AG09319 (cell line): ENCODE measurements around the gene PVALB.

ENCODE experiments used
- DNase-seq: peaks from one replicate; pipeline ENCODE4 v3.0.0-alpha.2; 2010; ENCODE audit warnings: low read depth; ENCODE audit errors: extremely low read depth
- CTCF ChIP-seq: IDR thresholded peaks from 2 replicates; pipeline ENCODE4 v1.5.1; 2011; ENCODE audit warnings: low read depth, mild to moderate bottlenecking, inconsistent platforms, low read length, moderate library complexity

Gene PVALB

GRCh38 chr22:36840106-36840505 lies 23.3 kb upstream of the PVALB start:
- DNase-seq: no peak
- TF ChIP-seq CTCF: no peak

GRCh38 chr22:36839356-36840073 lies 22.7 kb upstream of the PVALB start:
- TF ChIP-seq CTCF: no peak
- no peak for DNase-seq

DNA sequence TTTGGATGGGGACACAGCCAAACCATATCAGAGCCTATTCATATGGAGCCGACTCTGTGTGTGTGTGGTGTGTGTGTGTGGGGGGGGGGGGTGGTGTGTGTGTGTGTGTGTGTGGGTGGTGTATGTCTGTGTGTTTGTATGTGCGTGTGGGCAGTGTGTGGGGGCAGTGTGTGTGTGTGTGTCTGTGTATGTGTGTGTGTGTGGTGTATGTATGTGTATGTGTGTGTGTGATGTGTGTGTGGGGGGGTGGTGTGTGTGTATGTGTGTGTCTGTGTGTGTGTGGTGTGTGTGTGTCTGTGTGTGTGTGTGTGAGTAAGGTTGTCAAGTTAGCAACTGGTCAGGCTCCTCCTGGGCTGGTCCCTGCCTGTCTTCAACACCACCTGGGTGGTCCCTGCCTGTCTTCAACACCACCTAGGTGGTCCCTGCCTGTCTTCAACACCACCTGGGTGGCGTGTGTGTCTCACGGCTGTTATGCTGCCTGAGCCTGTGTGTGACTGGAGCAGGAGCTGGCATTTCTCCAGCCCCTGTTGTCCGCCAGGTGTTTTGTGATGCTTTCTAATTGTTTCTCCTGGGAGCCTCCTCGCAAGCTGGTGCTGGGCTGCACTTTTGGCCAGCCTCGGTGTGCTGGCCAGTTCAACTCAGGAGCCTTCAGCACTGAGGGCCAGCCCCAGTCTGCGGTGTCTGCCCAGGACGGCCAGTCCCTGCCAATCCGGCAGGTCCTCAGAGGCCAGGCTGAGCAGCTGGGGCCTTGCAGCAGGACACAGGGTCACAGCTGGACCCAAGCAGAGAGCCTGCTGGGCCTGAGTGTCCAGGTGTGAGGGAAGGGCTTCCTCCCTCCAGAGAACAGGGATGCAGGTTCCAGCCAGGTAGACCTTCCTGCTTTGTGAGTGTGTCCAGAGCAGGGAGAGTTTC lies 21.5 kb upstream of the PVALB start:
- DNase-seq: no peak
- no peak for TF ChIP-seq CTCF

DNA sequence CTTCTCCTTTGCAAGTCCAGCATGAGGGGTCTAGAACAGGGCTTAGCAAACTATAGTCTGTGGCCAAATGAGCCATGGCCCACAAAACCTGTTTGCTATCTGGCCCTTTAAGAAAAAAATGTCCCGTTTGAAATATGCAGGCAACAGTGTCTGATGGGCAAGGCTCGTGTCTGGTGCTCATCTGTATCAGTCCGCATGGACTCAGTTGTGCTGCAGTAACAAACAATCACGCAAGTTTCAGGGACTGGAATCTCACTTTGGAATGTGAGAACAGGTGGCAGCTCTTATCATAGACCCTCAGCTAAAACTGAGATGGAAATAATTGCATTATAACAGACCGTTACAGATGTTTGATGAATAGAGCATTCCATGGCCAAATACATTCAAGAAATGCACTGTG lies 19.1 kb upstream of the PVALB start:
- no peak for TF ChIP-seq CTCF
- no peak for DNase-seq

- TF ChIP-seq CTCF: no peak
- DNase-seq: no peak
Measured at GRCh38 chr22:36833073-36833472, 16.2 kb upstream of the PVALB start.

DNA sequence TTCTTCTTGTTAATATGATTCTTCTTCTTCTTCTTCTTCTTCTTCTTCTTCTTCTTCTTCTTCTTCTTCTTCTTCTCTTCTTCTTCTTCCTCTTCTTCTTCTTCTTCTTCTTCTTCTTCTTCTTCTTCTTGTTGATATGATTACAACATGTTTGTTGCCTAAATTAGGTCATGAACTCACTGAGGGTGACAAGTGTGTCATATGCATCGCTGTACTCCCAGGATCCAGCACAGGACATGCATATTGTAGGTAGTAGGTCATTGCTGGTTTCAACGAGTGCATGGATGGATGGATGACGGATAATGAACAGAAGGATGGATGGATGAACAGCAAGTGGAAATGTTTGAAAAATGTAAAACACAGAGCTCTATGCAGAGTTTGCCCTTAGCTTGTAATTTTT lies 14.9 kb upstream of the PVALB start:
- DNase-seq: no peak
- TF ChIP-seq CTCF: no peak

- DNase-seq: no peak
- no peak for TF ChIP-seq CTCF
Measured at GRCh38 chr22:36831206-36831605, 14.4 kb upstream of the PVALB start.
